Stimulated activated CD4-positive, alpha-beta T cell treated with anti-CD3 and anti-CD28 coated beads, Interleukin-1b, Interleukin-23, amount 100 ng/mL, for 48 hours (primary cell): ENCODE measurements around the gene SERPINA12.

Source experiments
- DNase-seq: peaks from one replicate; pipeline ENCODE4 v3.0.0-alpha.2; 2020

The SERPINA12 gene

GRCh38 chr14:94462763-94463572, 46.3 kb downstream of the SERPINA12 start:
- DNase-seq: no peak

GRCh38 chr14:94462219-94462551, 47.1 kb downstream of the SERPINA12 start:
- no peak for DNase-seq

- no peak for DNase-seq
Observed at GRCh38 chr14:94461526-94462218, 47.6 kb downstream of the SERPINA12 start.

GRCh38 chr14:94460631-94461416, 48.4 kb downstream of the SERPINA12 start:
- DNase-seq: no peak

GRCh38 chr14:94458558-94459205, 50.6 kb downstream of the SERPINA12 start:
- no peak for DNase-seq

- no peak for DNase-seq
Observed at GRCh38 chr14:94458096-94458495, 51.2 kb downstream of the SERPINA12 start.

GRCh38 chr14:94455928-94456327, 53.3 kb downstream of the SERPINA12 start:
- DNase-seq: no peak

- no peak for DNase-seq
Observed at GRCh38 chr14:94451826-94452225, 57.4 kb downstream of the SERPINA12 start.

- no peak for DNase-seq
Observed at GRCh38 chr14:94451091-94451771, 58.0 kb downstream of the SERPINA12 start.

GRCh38 chr14:94450722-94451090, 58.6 kb downstream of the SERPINA12 start:
- no peak for DNase-seq

GRCh38 chr14:94449930-94450329, 59.3 kb downstream of the SERPINA12 start:
- no peak for DNase-seq

GRCh38 chr14:94448071-94448808, 61.0 kb downstream of the SERPINA12 start:
- DNase-seq: no peak

- DNase-seq: no peak
Observed at GRCh38 chr14:94447206-94447605, 62.1 kb downstream of the SERPINA12 start.

- DNase-seq: no peak
Observed at GRCh38 chr14:94446126-94446525, 63.1 kb downstream of the SERPINA12 start.

- no peak for DNase-seq
Observed at GRCh38 chr14:94445003-94445402, 64.3 kb downstream of the SERPINA12 start.

- DNase-seq: no peak
Observed at GRCh38 chr14:94441531-94442205, 67.6 kb downstream of the SERPINA12 start.

GRCh38 chr14:94441130-94441529, 68.1 kb downstream of the SERPINA12 start:
- no peak for DNase-seq

- DNase-seq: no peak
Observed at GRCh38 chr14:94439453-94440057, 69.7 kb downstream of the SERPINA12 start.
